Fibroblast of villous mesenchyme (primary cell): Measurements from ENCODE around the gene PLEKHB2. TPM values are rescaled to one million over a fixed set of nuclear protein-coding genes. Genes with fewer than 3 reads are reported as not detected.

Experiments used
- DNase-seq: peaks from one replicate; pipeline ENCODE4 v3.0.0-alpha.2; 2010; ENCODE audit warnings: low read depth
- H3K4me3 ChIP-seq: 2 replicates; pipeline ENCODE4 v1.5.1; 2011; ENCODE audit warnings: low read depth, mild to moderate bottlenecking, low read length
- CTCF ChIP-seq: IDR thresholded peaks from 2 replicates; pipeline ENCODE4 v1.5.1; 2012; ENCODE audit warnings: low read depth, mild to moderate bottlenecking, low read length; ENCODE audit not compliant: insufficient read depth
- total RNA-seq: library from RNA; depleted of rRNA; stranded (reverse); fragments of >200 nt; gene quantifications from 2 replicates; pipeline ENCODE4 v1.2.3, GENCODE V29; 2012

The PLEKHB2 gene
- total RNA-seq, 1 donor, result 167 TPM

DNA sequence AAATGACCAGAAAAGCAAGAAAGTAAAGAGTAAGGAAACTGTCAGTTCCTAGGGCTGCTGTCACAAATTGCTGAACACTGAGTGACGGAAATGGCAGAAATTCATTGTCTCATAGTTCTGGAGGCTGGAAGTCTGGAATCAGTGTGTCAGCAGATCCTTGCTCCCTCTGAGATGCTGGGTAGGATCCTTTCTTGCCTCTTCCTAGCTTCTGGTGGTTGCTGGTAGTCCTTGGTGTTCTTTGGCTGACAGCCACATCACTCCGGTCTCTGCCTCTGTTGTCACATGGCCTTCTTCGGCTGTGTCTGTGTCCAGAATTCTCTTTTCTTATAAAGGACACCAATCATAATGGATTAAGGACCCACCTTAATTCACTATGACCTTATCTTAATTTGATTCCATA lies 21.9 kb downstream of the PLEKHB2 start:
- no peak overlapping the region for H3K4me3 ChIP-seq
- no peak for TF ChIP-seq CTCF
- no peak for DNase-seq

- TF ChIP-seq CTCF, result no peak
- H3K4me3 ChIP-seq, result no peak overlapping the region
- DNase-seq, result no peak
Observed at GRCh38 chr2:131127981-131128380, 22.8 kb downstream of the PLEKHB2 start.

DNA sequence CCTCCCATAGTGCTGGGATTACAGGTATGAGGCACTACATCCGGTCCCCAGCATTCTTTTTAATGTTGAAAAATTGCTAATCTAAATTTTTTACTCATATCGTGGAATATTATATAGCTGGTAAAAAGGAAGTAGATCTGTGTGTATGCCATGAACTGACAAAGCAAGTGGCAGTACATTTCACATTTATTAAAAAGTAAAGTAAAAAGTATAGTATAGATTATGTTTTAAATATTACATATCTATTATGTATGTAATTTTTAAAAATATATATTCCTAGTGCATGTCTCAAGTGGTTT lies 25.1 kb downstream of the PLEKHB2 start:
- H3K4me3 ChIP-seq, result no peak overlapping the region
- DNase-seq, result no peak
- no peak for TF ChIP-seq CTCF

DNA sequence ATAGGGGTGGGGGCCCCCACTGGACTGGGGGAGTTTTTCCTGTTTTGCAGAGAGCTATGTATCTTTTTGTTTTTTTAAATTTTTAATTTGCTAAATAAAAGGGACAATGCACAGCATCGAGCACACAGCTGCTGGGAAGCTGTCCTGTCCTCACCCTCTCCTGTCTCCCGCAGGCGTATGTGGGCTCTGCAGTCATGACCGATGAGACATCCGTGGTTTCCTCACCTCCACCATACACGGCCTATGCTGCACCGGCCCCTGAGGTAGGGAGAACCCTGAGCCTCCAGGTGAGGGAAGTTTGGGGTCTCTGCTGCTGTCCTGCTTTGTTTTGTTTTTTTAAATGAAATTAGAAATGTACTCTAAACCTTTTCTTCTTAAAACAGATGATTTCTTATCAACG lies 27.6 kb downstream of the PLEKHB2 start:
- DNase-seq, result no peak
- H3K4me3 ChIP-seq, result no peak overlapping the region
- no peak for TF ChIP-seq CTCF

GRCh38 chr2:131140581-131140980 lies 35.4 kb downstream of the PLEKHB2 start:
- no peak for DNase-seq
- no peak for TF ChIP-seq CTCF
- no peak overlapping the region for H3K4me3 ChIP-seq

DNA sequence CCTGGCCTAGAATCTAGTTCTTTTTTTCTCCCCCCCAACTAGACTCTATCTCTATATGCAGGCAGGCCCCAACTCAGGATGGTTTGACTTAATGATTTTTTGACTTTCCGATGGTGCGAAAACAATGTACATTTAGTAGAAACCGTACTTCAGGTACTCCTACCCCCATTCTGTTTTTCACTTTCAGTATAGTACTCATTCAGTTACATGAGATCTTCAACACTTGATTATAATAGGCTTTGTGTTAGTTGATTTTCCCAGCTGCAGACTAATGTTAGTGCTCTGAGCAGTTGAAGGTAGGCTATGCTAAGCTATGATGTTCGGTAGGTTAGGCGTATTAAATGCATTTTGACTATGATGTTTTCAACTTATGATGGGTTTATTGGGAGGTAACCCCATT lies 37.7 kb downstream of the PLEKHB2 start:
- DNase-seq, result no peak
- no peak for TF ChIP-seq CTCF
- H3K4me3 ChIP-seq, result no peak overlapping the region

DNA sequence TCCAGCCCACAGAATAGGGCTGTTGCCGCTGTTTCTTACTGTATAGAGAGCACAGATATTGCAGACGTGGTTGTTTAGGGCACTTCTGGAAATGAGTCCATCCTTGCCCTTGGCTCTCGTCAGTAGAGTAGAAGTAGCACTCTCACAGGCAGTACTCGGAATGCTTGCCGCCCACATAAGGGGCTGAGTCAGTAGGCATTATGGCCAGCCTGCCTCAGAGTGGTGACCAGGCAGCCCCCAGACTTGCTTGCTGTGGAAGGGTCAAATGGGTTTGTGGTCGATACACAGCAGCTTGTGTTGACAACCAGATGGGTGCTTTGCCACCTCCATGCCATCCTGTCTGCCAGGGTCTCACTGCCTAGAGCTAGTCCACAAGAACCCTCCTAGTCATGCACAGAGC lies 38.7 kb downstream of the PLEKHB2 start:
- no peak for TF ChIP-seq CTCF
- no peak overlapping the region for H3K4me3 ChIP-seq
- DNase-seq, result no peak
